Measurements from ENCODE around the gene EFS.

The EFS gene

GRCh38 chr14:23409475-23409874 is 44.5 kb upstream of the EFS start:
- CTCF ChIA-PET = no interaction called here
- POLR2A ChIA-PET = no interaction called here
- TF ChIP-seq CTCF (IDR thresholded peaks at IDR 0.05; ENCODE audit: insufficient read depth, low read length, missing control alignments) = no peak
- DNase-seq (ENCODE audit: low read depth, low spot score) = no peak
- H3K4me3 ChIP-seq (ENCODE audit: low read depth, low read length) = no peak overlapping the region

GRCh38 chr14:23408307-23408630 is 43.3 kb upstream of the EFS start:
- ChIA-PET CTCF (no interaction called here), POLR2A (no interaction called here)
- no peak overlapping the region for H3K4me3 ChIP-seq (ENCODE audit: low read depth, low read length)
- no peak for TF ChIP-seq CTCF (IDR thresholded peaks at IDR 0.05; ENCODE audit: insufficient read depth, low read length, missing control alignments)
- no peak for DNase-seq (ENCODE audit: low read depth, low spot score)

GRCh38 chr14:23407516-23408306 is 42.7 kb upstream of the EFS start, which contains the start of gene MYH6:
TSS of gene MYH6 (minus strand) at chr14:23408273. CDS start at chr14:23407223, 1,050 bp downstream.
- ChIA-PET POLR2A (no interaction called here), CTCF (no interaction called here)
- no peak for DNase-seq (ENCODE audit: low read depth, low spot score)
- TF ChIP-seq CTCF (IDR thresholded peaks at IDR 0.05; ENCODE audit: insufficient read depth, low read length, missing control alignments) = no peak
- H3K4me3 ChIP-seq (ENCODE audit: low read depth, low read length) = no peak within 1 kb of the TSS

GRCh38 chr14:23406725-23407355 is 41.9 kb upstream of the EFS start:
- CTCF ChIA-PET = interaction anchor here (0.7 kb wide), 1 partner anchor 12 kb away, joined by 3 read pairs; no protein-coding TSS in a partner anchor
- DNase-seq (ENCODE audit: low read depth, low spot score) = no peak
- POLR2A ChIA-PET = no interaction called here
- no peak for TF ChIP-seq CTCF (IDR thresholded peaks at IDR 0.05; ENCODE audit: insufficient read depth, low read length, missing control alignments)
- no peak overlapping the region for H3K4me3 ChIP-seq (ENCODE audit: low read depth, low read length)

GRCh38 chr14:23406244-23406643 is 41.3 kb upstream of the EFS start:
- no peak for DNase-seq (ENCODE audit: low read depth, low spot score)
- ChIA-PET CTCF (interaction anchor here (0.7 kb wide), 1 partner anchor 12 kb away, joined by 3 read pairs; no protein-coding TSS in a partner anchor), POLR2A (no interaction called here)
- no peak for TF ChIP-seq CTCF (IDR thresholded peaks at IDR 0.05; ENCODE audit: insufficient read depth, low read length, missing control alignments)
- H3K4me3 ChIP-seq (ENCODE audit: low read depth, low read length) = no peak overlapping the region

GRCh38 chr14:23405516-23406025 is 40.6 kb upstream of the EFS start:
- no peak for TF ChIP-seq CTCF (IDR thresholded peaks at IDR 0.05; ENCODE audit: insufficient read depth, low read length, missing control alignments)
- CTCF ChIA-PET = no interaction called here

More at GRCh38 chr14:23405516-23406025, 40.6 kb upstream of the EFS start:
- no peak for DNase-seq (ENCODE audit: low read depth, low spot score)
- no peak overlapping the region for H3K4me3 ChIP-seq (ENCODE audit: low read depth, low read length)
- POLR2A ChIA-PET = no interaction called here

Measured in AG04449 (cell line).